GM12878 (cell line): ENCODE results near the gene RABL6. TPM values are rescaled to one million over a fixed set of nuclear protein-coding genes. Genes with fewer than 3 reads are reported as not detected.
"Not testable (repeated sequence)": the region's sequence is repeated elsewhere in the genome, so short reads cannot be mapped to it uniquely, and the experiment has no call there.

Source experiments
- ATAC-seq: fragments of 200-7000 bp; cut with Tn5 transposase; 3 replicates; pipeline ENCODE4 v1.9.1; 2020; ENCODE audit warnings: mild to moderate bottlenecking, moderate library complexity
- BruUV-seq: library from RNA; stranded (reverse); fragments of 400-500 nt; replicated peaks from 2 replicates; lab custom pipeline; 2021; lab: Mats Ljungman, UMichigan
- CTCF ChIA-PET: fragments of 300-600 bp; sonication (Branson Sonifier 250); formaldehyde crosslinking; extraction: SDS; loops from one replicate; lab custom pipeline; 2021; ENCODE audit warnings: inconsistent platforms; lab: Yijun Ruan, JAX
- POLR2A ChIA-PET: fragments of 350-600 bp; formaldehyde crosslinking; extraction: SDS; loops from one replicate; lab custom pipeline; 2021; ENCODE audit warnings: inconsistent platforms; lab: Charles Lee
- RAD21 ChIA-PET: fragments of 300-600 bp; sonication (Branson Sonifier 250); formaldehyde crosslinking; loops from one replicate; lab custom pipeline; 2023; ENCODE audit warnings: antibody characterized with exemption; ENCODE audit not compliant: unreplicated experiment; lab: Charles Lee
- SMC1A ChIA-PET: fragments of 300-600 bp; sonication (Branson Sonifier 250); formaldehyde crosslinking; loops from one replicate; lab custom pipeline; 2023; ENCODE audit not compliant: unreplicated experiment, uncharacterized antibody; lab: Charles Lee
- DNase-seq: peaks from one replicate; pipeline ENCODE4 v3.0.0-alpha.2; 2011; ENCODE audit warnings: low read depth, low spot score
- FAIRE-seq: peaks from 3 replicates; lab custom pipeline; 2011; peaks lifted over from hg19 to GRCh38; lab: Jason Lieb, UNC
- H2AFZ ChIP-seq: 2 replicates; pipeline ENCODE4 v1.6.0; 2011; ENCODE audit warnings: low read depth, low read length, control low read depth; ENCODE audit not compliant: control insufficient read depth
- H3K27ac ChIP-seq: 2 replicates; pipeline ENCODE4 v1.5.1; 2011; ENCODE audit warnings: control low read depth; ENCODE audit not compliant: control insufficient read depth, insufficient read depth
- H3K27me3 ChIP-seq, 2 experiments: replicated peaks in 1 of 2; 2 replicates each; pipeline versions ENCODE4 v1.6.0 to v1.6.1; 2011; ENCODE audit warnings: low read length in 1 of 2; ENCODE audit not compliant: control insufficient read depth in 2 of 2, insufficient read depth in 2 of 2
- H3K36me3 ChIP-seq, 2 experiments: 2 replicates each; pipeline ENCODE4 v1.5.1; 2011; ENCODE audit warnings: low read length in 1 of 2; ENCODE audit not compliant: control insufficient read depth in 2 of 2, insufficient read depth in 2 of 2
- H3K4me1 ChIP-seq: 2 replicates; pipeline ENCODE4 v1.6.1; 2011; ENCODE audit warnings: mild to moderate bottlenecking, low read length, moderate library complexity, mixed read lengths; ENCODE audit not compliant: control insufficient read depth, insufficient read depth
- H3K4me2 ChIP-seq: 2 replicates; pipeline ENCODE4 v1.6.0; 2011; ENCODE audit warnings: control low read depth; ENCODE audit not compliant: control insufficient read depth, insufficient read depth
- H3K4me3 ChIP-seq: fragments of 200-600 bp; sonication (generic); 2 replicates; pipeline ENCODE4 v1.5.1; 2016
- H3K79me2 ChIP-seq: 2 replicates; pipeline ENCODE4 v1.6.0; 2011; ENCODE audit warnings: low read length; ENCODE audit not compliant: control insufficient read depth, insufficient read depth
- H3K9ac ChIP-seq: 2 replicates; pipeline ENCODE4 v1.8.0; 2011; ENCODE audit warnings: low read length, control low read depth, mixed read lengths; ENCODE audit not compliant: control insufficient read depth, insufficient read depth
- H3K9me3 ChIP-seq: replicated peaks from 3 replicates; pipeline ENCODE4 v1.5.1; 2011; ENCODE audit warnings: mild to moderate bottlenecking, low read length; ENCODE audit not compliant: control insufficient read depth, insufficient read depth
- H4K20me1 ChIP-seq: 2 replicates; pipeline ENCODE4 v1.6.0; 2011; ENCODE audit not compliant: control insufficient read depth, insufficient read depth
- MLLT1 ChIP-seq: fragments of 450-650 bp; IDR thresholded peaks from 2 replicates; pipeline ENCODE4 v1.6.1; 2016; ENCODE audit warnings: mild to moderate bottlenecking
- NBN ChIP-seq: fragments of 450-650 bp; IDR thresholded peaks from 2 replicates; pipeline ENCODE4 v1.6.1; 2016
- WGBS: methylation state at CpG from one replicate; pipeline ENCODE4 v1.1.6; 2016; ENCODE audit warnings: low lambda C conversion rate; ENCODE audit not compliant: insufficient replicate concordance, insufficient coverage; ENCODE audit errors: missing lambda C conversion rate; 5-methylcytosine and 5-hydroxymethylcytosine counted together
- in situ Hi-C: fragments of 300-500 bp; cut with MboI; formaldehyde crosslinking; loops from 9 replicates; pipeline ENCODE4 v1.14.3; 2018; ENCODE audit warnings: mixed read lengths
- intact Hi-C: fragments of 100-400 bp; cut with micrococcal nuclease; formaldehyde crosslinking; loops from one replicate; pipeline ENCODE4 v1.14.2; 2022; ENCODE audit not compliant: unreplicated experiment
- polyA plus RNA-seq, 11 experiments: library from polyadenylated mRNA; depleted of rRNA in 4 of 11; unstranded in 6 of 11; stranded (reverse) in 5 of 11; fragments of >200 nt; fragmentation: Nextera tagmentation in 4 of 11; fragmentation: Illumina TruSeq in 1 of 11; extraction: Ambion mirVana in 4 of 11; extraction: Trizol in 1 of 11; gene quantifications; 1 replicate in 1 of 11; 2 replicates in 10 of 11; pipeline versions ENCODE4 v1.2.1 to v1.2.3, GENCODE V29; 2011 to 2016; ENCODE audit warnings: inconsistent platforms in 2 of 11, missing spikeins in 2 of 11, low read depth in 1 of 11
- total RNA-seq, 4 experiments: library from RNA; depleted of rRNA in 3 of 4; stranded (reverse); fragments of >200 nt in 3 of 4; fragmentation: Illumina TruSeq in 1 of 4; extraction: Trizol in 1 of 4; gene quantifications; 2 replicates each; pipeline versions ENCODE4 v1.2.1 to v1.2.3, GENCODE V29; 2013 to 2021

RABL6 gene
- total and polyA plus RNA-seq, 10 of the 15 experiments (the other 5 are each of a cell fraction or from before 2014, with no cell fraction given): 1.4 to 134 (median 42.7) TPM

GRCh38 chr9:136882947-136883283, 75.2 kb downstream of the RABL6 start:
- H3K9me3 ChIP-seq, FAIRE-seq, DNase-seq, H3K36me3 ChIP-seq, BruUV-seq, ATAC-seq, H3K27me3 ChIP-seq, H4K20me1 ChIP-seq, H2AFZ ChIP-seq, in situ Hi-C loops: not testable (repeated sequence)
- CTCF ChIA-PET: interaction anchor here (1.5 to 6.9 kb wide), 5 partner anchors 16 to 153 kb away, joined by 4 to 46 read pairs (median 16); partner anchors contain the start of gene AJM1
- RAD21 ChIA-PET: interaction anchor here (0.8 to 1.8 kb wide), 4 partner anchors 19 to 149 kb away, joined by 4 to 23 read pairs (median 4); partner anchors contain the start of gene FUT7
- intact Hi-C loops: loop anchor here (5.0 to 10.0 kb wide), 2 partner anchors 36 to 78 kb away; partner anchors contain the start of genes PHPT1 and RABL6
- POLR2A ChIA-PET: interaction anchor here (0.7 to 4.6 kb wide), 4 partner anchors 19 to 267 kb away, joined by 3 to 41 read pairs (median 6); no protein-coding TSS in a partner anchor
- SMC1A ChIA-PET: interaction anchor here (0.6 to 8.0 kb wide), 3 partner anchors 13 to 40 kb away, joined by 3 to 70 read pairs (median 7); partner anchors contain the start of gene AJM1
- H3K79me2 ChIP-seq: peaks cover 24% of the 10 kb centered on the region
- H3K4me3 ChIP-seq: peak overlapping the region; percentile 64; the same call in 1 of the 2 replicates
- 50% methylated on average over 9 of the region's 9 CpGs for WGBS
- H3K9ac ChIP-seq: peak overlapping the region; percentile 10
- H3K4me1 ChIP-seq: peaks cover 40% of the 10 kb centered on the region
- TF ChIP-seq NBN (peak; percentile 3; the same call in 1 of the 2 replicates), MLLT1 (peak; percentile 65)
- H3K4me2 ChIP-seq: peak overlapping the region; percentile 90
- peak overlapping the region; percentile 85 for H3K27ac ChIP-seq

GRCh38 chr9:136883670-136884069, 75.9 kb downstream of the RABL6 start:
- H3K4me2 ChIP-seq, H3K9ac ChIP-seq, H2AFZ ChIP-seq, H4K20me1 ChIP-seq, DNase-seq, H3K4me3 ChIP-seq, H3K9me3 ChIP-seq, ATAC-seq, H3K27ac ChIP-seq, H3K36me3 ChIP-seq, in situ Hi-C loops, H3K27me3 ChIP-seq, BruUV-seq, FAIRE-seq, RAD21 ChIA-PET: not testable (repeated sequence)
- WGBS: 83% methylated on average over 10 of the region's 10 CpGs
- intact Hi-C loops: loop anchor here (5.0 to 10.0 kb wide), 2 partner anchors 36 to 79 kb away; partner anchors contain the start of genes PHPT1 and RABL6
- Histone ChIP-seq H3K4me1 (peaks cover 40% of the 10 kb centered on the region), H3K79me2 (peaks cover 32% of the 10 kb centered on the region)
- CTCF ChIA-PET: interaction anchor here (3.2 to 6.9 kb wide), 2 partner anchors 15 to 41 kb away, joined by 15 to 46 read pairs; partner anchors contain the start of gene AJM1
- SMC1A ChIA-PET: interaction anchor here (8.0 kb wide), 1 partner anchor 17 kb away, joined by 70 read pairs; no protein-coding TSS in a partner anchor
- POLR2A ChIA-PET: interaction anchor here (0.7 to 4.6 kb wide), 3 partner anchors 14 to 78 kb away, joined by 3 to 41 read pairs (median 4); no protein-coding TSS in a partner anchor
